A673 (cell line): Measurements from ENCODE around the gene CBFA2T3. TPM values are rescaled to one million over a fixed set of nuclear protein-coding genes. Genes with fewer than 3 reads are reported as not detected.

Experiments
- BruUV-seq: library from RNA; stranded (reverse); fragments of 400-500 nt; replicated peaks from 2 replicates; lab custom pipeline; 2021; lab: Mats Ljungman, UMichigan
- CTCF ChIA-PET: fragments of 300-600 bp; sonication (Branson Sonifier 250); formaldehyde crosslinking; loops from one replicate; lab custom pipeline; 2022; ENCODE audit warnings: antibody characterized with exemption; lab: Charles Lee
- POLR2A ChIA-PET: fragments of 300-600 bp; sonication (Branson Sonifier 250); formaldehyde crosslinking; loops from one replicate; lab custom pipeline; 2022; ENCODE audit warnings: antibody characterized with exemption; ENCODE audit not compliant: low non-redundant PET; lab: Charles Lee
- DNase-seq: peaks from one replicate; pipeline ENCODE4 v3.0.0-alpha.2; 2015; ENCODE audit warnings: low spot score
- H3K27ac ChIP-seq: fragments of 200-600 bp; sonication (generic); 2 replicates; pipeline ENCODE4 v1.5.1; 2016; ENCODE audit warnings: mixed run types, low read depth, mild to moderate bottlenecking, mixed read lengths, antibody characterized with exemption, low read length; ENCODE audit not compliant: poor library complexity, severe bottlenecking
- H3K27me3 ChIP-seq: fragments of 200-600 bp; sonication (generic); replicated peaks from 2 replicates; pipeline ENCODE4 v1.6.1; 2017; ENCODE audit warnings: mixed run types, low read depth, mild to moderate bottlenecking, mixed read lengths, antibody characterized with exemption, low read length; ENCODE audit not compliant: insufficient read depth, poor library complexity
- H3K36me3 ChIP-seq: fragments of 200-600 bp; sonication (generic); 2 replicates; pipeline ENCODE4 v1.6.1; 2016; ENCODE audit warnings: mixed run types, mild to moderate bottlenecking, mixed read lengths, antibody characterized with exemption, low read length; ENCODE audit not compliant: insufficient read depth, poor library complexity, severe bottlenecking
- H3K4me1 ChIP-seq: fragments of 200-600 bp; sonication (generic); 2 replicates; pipeline ENCODE4 v1.6.1; 2017; ENCODE audit warnings: mixed run types, mild to moderate bottlenecking, mixed read lengths, antibody characterized with exemption, low read length; ENCODE audit not compliant: insufficient read depth, poor library complexity, severe bottlenecking
- H3K4me3 ChIP-seq: fragments of 200-600 bp; sonication (generic); 2 replicates; pipeline ENCODE4 v1.5.1; 2016; ENCODE audit warnings: low read depth, mixed run types, mild to moderate bottlenecking, mixed read lengths, low read length; ENCODE audit not compliant: poor library complexity, severe bottlenecking
- H3K9me3 ChIP-seq: fragments of 200-600 bp; sonication (generic); 2 replicates; pipeline ENCODE4 v1.6.1; 2016; ENCODE audit warnings: mixed run types, low read depth, mild to moderate bottlenecking, mixed read lengths, antibody characterized with exemption, low read length; ENCODE audit not compliant: poor library complexity, severe bottlenecking
- EZH2 ChIP-seq: fragments of 200-600 bp; sonication (generic); IDR thresholded peaks from 2 replicates; pipeline ENCODE4 v1.6.1; 2017; ENCODE audit warnings: borderline replicate concordance, low read depth, mild to moderate bottlenecking, mixed read lengths, antibody characterized with exemption, low read length; ENCODE audit not compliant: poor library complexity, severe bottlenecking
- intact Hi-C: fragments of 100-400 bp; cut with micrococcal nuclease; formaldehyde crosslinking; loops from one replicate; pipeline ENCODE4 v1.10.0; 2022; ENCODE audit not compliant: unreplicated experiment
- total RNA-seq: library from RNA; stranded (reverse); gene quantifications from 2 replicates; pipeline ENCODE4 v1.2.3, GENCODE V29; 2021
- TF ChIP-seq, protein P1 (sequence below): fragments of 300-800, 200-600 bp; sonication (generic); conservative IDR thresholded peaks from 2 replicates; pipeline ENCODE4 v1.5.1; 2017; ENCODE audit warnings: low read depth, mild to moderate bottlenecking, antibody characterized with exemption, low read length, moderate library complexity, mixed read lengths

The CBFA2T3 gene
- total RNA-seq, 1 experiment from 2014 or later, result 1.7 TPM

DNA sequence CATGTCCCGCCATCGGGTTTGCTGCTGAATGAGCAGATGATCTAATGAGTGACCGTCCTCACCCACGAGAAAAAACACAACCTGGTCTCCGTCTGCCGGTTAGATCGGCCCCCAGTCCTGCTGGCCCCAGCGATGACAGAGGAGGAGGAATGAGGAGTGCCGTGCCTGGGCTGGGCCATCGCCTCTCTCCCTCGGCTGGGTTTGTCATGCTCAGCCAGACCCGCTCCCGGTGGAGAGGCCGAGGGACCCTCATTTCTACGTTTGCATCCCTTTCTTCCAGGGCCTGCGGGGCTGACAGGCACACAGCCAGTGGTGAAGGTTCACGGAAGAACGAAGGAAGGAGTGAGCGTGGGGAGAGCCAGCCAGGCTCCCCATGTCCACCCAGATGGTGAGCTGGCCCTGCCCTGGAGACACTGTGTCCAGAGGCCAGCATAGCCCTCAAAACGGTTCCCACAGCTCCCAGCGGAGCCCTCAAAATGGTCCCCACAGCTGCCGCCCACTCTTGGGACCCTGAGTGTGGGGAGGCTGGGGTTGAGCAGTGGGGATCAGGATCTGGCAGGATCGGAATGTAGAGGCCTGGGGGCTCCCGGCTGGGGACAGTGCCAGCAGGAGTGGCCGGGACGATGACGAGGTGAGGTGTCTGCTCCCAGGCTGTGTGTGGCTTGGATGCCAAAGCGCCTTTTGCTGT lies 23.9 kb downstream of the CBFA2T3 start:
- intact Hi-C loops, result no loop called here
- Histone ChIP-seq H3K27me3 (peaks cover 15% of the 10 kb centered on the region), H3K4me3 (no peak overlapping the region), H3K9me3 (no peaks in the 10 kb centered on the region), H3K27ac (no peak overlapping the region), H3K36me3 (no peaks in the 10 kb centered on the region), H3K4me1 (no peaks in the 10 kb centered on the region)
- no peak for DNase-seq
- ChIA-PET POLR2A (no interaction called here), CTCF (no interaction called here)
- no TSS peak for BruUV-seq
- no peak for TF ChIP-seq EZH2
- TF ChIP-seq, protein P1, sequence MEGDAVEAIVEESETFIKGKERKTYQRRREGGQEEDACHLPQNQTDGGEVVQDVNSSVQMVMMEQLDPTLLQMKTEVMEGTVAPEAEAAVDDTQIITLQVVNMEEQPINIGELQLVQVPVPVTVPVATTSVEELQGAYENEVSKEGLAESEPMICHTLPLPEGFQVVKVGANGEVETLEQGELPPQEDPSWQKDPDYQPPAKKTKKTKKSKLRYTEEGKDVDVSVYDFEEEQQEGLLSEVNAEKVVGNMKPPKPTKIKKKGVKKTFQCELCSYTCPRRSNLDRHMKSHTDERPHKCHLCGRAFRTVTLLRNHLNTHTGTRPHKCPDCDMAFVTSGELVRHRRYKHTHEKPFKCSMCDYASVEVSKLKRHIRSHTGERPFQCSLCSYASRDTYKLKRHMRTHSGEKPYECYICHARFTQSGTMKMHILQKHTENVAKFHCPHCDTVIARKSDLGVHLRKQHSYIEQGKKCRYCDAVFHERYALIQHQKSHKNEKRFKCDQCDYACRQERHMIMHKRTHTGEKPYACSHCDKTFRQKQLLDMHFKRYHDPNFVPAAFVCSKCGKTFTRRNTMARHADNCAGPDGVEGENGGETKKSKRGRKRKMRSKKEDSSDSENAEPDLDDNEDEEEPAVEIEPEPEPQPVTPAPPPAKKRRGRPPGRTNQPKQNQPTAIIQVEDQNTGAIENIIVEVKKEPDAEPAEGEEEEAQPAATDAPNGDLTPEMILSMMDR, result no peak

- ChIA-PET POLR2A (no interaction called here), CTCF (interaction anchor here (0.5 kb wide), 1 partner anchor 11 kb away, joined by 3 read pairs; no protein-coding TSS in a partner anchor)
- Histone ChIP-seq H3K4me3 (no peak overlapping the region), H3K27ac (no peak overlapping the region), H3K4me1 (no peaks in the 10 kb centered on the region), H3K27me3 (peaks cover 21% of the 10 kb centered on the region), H3K36me3 (no peaks in the 10 kb centered on the region), H3K9me3 (no peaks in the 10 kb centered on the region)
- BruUV-seq, result no TSS peak
- no peak for DNase-seq
- TF ChIP-seq EZH2, result no peak
- TF ChIP-seq, protein P1, result no peak
- intact Hi-C loops, result no loop called here
These were observed 25.0 kb downstream of the CBFA2T3 start for GRCh38 chr16:88951989-88952388.

DNA sequence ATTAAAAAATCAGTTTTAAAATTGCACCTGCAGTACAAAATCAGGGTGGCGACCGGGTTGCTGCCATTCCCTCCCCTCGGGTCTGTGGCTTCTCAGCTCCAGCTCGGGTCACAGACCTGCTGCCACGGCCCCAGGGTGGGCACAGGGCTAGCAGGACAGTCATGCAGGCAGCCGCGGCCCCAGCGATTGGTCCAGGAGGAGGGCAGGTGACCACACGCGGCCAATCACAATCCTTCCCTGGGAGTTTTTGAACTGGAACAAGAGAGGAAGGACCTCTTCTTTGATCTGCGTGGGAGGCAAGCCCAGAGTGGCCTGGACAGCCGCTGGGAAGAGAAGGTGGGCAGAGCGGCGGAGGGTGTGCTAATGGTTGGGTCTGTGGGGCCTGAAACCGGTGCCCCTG lies 25.5 kb downstream of the CBFA2T3 start:
- no peak for DNase-seq
- BruUV-seq, result no TSS peak
- POLR2A ChIA-PET, result no interaction called here
- Histone ChIP-seq H3K4me1 (no peaks in the 10 kb centered on the region), H3K27ac (no peak overlapping the region), H3K4me3 (no peak overlapping the region), H3K27me3 (peaks cover 26% of the 10 kb centered on the region), H3K36me3 (no peaks in the 10 kb centered on the region), H3K9me3 (no peaks in the 10 kb centered on the region)
- intact Hi-C loops, result no loop called here
- CTCF ChIA-PET, result no interaction called here
- TF ChIP-seq, protein P1, result no peak
- no peak for TF ChIP-seq EZH2
